SKM-1 treated with dmso at 0.1 percent for 144 hours (cell line): ENCODE results near the gene MYOD1.

Source experiments
- DNase-seq: peaks from one replicate; lab custom pipeline; 2025; ENCODE audit not compliant: unreplicated experiment; lab: John Stamatoyannopoulos, UW

MYOD1 gene

GRCh38 chr11:17748761-17749721 lies 29.7 kb downstream of the MYOD1 start:
- DNase-seq = no peak

- DNase-seq = no peak
Observed at GRCh38 chr11:17750013-17750800, 30.8 kb downstream of the MYOD1 start.

DNA sequence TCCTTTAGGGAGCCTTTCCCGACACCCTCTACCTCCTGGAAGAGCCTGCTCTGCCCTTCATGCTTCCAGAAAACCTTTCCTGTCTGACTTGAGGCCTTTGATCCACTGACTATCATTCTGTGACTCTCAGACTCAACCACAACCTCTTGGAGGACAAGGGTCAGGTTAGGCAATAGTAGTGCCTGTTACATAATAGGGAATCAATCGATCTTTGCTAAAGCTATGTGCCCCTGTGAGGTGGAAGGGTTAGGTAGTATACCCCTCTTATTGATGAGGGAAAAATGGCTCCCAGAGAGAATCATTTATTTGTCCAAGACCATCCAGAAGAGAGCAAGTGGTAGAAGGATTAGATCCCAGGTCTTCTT lies 31.4 kb downstream of the MYOD1 start:
- DNase-seq = no peak

DNA sequence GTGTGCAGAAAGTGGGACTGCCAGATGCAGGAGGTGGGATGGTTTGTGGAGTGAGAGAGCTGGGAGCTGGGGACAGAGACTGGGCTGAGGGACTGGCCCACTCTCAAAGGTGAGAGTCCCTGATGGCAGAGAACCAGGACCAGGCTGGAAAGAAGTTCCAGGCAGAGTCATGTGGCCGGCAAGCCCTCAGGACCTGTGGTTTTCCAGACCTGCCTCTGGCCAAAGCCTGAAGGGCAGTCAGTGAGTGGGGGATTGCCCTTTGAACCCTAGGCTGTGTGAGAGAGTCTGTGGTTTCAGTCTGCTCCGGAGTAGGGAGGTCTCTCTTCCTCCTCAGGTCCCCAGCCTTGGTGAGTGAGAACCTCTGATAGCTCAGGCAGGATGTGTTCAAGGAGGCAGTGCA lies 32.2 kb downstream of the MYOD1 start:
- DNase-seq = no peak

DNA sequence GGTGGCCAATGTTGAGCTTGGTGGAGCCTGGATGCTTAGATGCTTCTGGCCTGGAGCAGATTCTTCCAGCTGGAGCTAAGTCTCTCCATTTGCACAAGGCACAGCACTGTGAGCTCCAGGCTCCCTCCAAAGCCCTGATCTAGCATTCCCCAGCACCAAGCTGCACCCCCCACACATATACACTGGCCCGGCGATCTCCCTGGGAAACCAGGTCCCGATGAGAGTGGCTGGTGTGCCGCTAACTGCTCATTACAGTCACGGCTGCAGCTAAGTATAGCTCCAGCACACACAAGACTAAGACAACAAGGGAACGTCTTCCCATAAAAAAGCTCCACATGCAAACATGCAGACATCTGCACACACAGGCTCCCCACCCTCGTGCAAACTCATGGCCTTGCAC lies 32.8 kb downstream of the MYOD1 start:
- DNase-seq = no peak

GRCh38 chr11:17753153-17753552 lies 33.8 kb downstream of the MYOD1 start:
- no peak for DNase-seq

GRCh38 chr11:17753641-17754040 lies 34.3 kb downstream of the MYOD1 start:
- DNase-seq = no peak

GRCh38 chr11:17755891-17756290 lies 36.5 kb downstream of the MYOD1 start:
- no peak for DNase-seq

- no peak for DNase-seq
Observed at GRCh38 chr11:17760102-17761029, 41.0 kb downstream of the MYOD1 start.

DNA sequence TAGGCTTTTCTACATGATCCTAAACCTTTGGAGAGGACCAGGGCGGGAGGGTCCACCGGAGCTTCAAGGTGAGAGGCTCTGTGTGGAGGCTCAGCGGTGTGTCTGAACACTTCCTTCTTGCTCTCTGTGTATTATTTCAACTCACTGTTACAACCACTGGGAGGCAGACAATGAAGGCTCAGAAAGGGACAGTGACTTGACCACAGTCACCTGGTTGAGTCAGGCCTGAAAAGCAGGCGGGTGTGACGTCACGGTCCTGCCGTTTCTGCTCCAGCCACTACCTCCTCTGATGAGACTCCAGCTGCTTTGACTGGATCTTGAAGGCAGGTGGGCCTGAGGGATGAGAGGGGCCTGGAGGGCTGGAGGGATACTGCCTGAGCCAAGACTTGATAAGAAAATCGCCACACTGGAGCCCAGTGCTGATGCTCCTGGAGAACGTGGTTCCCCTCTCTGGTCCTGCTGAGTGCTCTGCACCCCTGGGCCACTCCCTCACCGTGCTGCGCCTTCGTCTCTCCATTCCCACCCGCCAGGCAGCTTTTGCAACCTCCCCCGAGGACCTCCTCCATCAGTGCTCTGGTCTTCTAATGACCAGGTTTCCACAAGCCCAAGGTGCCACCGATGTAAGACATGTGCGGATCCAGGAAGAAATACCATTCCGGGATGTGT lies 43.1 kb downstream of the MYOD1 start:
- no peak for DNase-seq

GRCh38 chr11:17763244-17763643 lies 43.9 kb downstream of the MYOD1 start:
- DNase-seq = no peak

GRCh38 chr11:17763703-17764102 lies 44.3 kb downstream of the MYOD1 start:
- no peak for DNase-seq

DNA sequence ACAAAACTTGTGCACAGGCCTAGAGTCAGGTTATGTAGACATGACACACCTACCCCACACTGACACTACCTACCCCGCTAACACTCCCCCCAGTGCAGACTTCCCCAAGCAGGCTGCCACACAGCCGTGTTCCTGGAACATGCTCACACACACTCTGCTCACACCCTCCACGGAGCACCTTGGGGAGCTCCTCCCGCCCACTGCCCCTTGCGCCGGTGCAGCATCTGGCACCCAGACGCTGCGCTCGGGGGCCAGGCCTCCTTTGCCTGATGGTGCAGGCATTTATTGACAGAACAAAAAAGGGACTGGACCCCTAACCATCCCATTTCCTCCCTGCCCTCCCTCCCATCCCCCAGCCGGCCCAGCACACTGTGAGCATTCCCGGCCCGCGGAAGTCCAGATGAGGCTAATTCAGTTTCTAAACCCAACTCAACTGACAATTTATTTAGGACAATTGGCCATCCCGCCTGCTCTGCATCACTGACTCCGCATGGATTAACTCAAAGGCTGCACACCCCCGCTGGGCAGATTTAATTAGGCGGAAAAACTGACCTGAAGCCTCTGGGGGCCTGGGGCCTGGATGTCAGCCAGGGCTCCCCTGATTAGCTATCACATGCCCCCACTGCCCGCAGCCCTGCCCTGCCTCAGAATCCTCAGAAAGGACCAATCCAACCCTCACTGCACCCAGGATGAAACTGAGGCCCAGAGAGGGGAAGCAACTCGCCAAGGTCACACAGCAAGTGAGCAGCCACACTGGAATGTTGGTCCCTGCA lies 45.3 kb downstream of the MYOD1 start:
- DNase-seq = no peak

DNA sequence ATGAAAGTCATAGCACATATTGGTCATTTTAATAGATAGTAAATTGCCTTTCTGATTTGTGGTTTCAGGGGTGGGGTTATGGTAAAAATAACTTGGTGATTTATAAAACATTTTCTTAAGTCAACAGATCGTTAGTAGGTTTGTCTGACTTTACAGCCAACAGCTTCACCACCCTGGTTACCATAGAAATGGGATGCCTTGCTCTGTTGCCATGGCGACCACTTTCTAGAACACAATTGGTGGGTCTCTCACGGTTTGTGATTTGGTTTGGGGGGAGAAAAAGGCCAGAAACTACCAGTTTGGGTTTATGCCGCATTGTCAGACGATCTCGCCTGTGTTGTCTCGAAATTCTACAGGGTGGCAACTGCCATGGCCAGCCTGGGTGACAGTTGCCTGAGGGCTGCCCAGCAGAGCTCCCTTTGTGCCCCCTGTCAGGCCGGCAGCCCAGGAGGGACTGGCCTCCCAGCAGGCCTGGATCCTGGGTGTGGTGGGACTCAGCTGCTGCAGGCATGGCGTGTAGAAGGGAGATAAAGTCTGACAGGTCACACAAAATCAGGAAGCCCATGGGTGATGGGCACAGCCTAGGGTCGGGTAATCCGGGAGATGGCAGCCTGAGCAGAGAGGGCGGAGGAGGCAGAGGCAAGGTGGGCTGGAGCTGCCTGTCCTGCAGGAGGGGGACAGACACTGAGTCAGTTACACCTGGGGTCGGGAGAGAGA lies 46.1 kb downstream of the MYOD1 start:
- DNase-seq = no peak

DNA sequence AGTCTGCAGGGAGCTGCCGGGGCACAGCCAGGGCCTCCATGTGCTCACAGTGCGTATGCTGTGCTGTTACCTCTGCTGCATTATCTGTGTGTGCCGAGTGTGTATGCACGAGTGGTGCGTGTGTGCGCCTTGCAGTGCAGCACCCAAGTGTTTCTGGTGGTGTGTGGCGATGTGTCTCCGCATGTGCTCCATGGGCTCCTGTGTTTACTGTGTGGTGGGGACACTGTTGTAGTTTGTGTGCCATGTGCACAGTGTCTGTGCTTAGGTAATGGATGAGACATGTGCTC lies 46.6 kb downstream of the MYOD1 start:
- DNase-seq = no peak

DNA sequence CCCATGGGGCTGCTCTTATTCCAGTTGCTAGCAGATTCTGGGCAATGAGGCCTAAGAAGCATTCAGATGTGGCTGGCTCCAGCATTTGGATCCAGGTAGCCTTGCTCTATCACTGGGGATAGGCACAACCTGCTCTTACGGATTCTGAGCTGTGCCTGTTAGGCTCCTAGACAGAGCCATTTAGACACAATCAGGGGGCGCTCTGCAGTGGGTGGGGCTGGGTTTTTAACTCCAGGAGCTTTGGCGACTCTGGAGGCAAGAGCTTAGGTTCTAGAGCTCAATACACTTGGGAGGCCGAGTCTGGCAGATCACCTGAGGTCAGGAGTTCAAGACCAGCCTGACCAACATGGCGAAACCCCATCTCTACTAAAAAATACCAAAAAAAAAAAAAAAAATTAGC lies 47.2 kb downstream of the MYOD1 start:
- peak; percentile 1 for DNase-seq

- no peak for DNase-seq
Observed at GRCh38 chr11:17767301-17767885, 48.0 kb downstream of the MYOD1 start.

- no peak for DNase-seq
Observed at GRCh38 chr11:17767914-17768313, 48.5 kb downstream of the MYOD1 start.

DNA sequence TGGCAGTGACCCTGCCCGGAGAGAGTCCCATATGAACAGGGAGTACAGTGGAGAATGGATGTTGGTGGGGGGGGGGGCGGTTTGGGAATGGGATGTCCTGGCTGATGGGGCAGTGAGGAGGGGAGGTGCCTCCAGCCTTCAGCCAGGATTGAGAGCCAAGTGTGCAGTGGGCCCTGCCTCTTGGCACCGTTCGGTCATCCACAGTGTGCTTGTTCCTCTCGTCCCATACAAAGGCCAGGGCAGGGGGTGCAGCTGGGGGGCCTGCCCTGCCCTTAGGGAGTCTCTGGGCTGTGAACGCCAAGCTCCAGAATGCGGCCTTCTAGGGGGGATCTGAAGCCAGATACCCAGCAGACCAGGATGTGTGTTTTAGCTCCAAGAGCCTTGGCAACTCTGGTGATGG lies 49.2 kb downstream of the MYOD1 start:
- no peak for DNase-seq
